ENCODE results near the gene GP1BB. TPM values are rescaled to one million over a fixed set of nuclear protein-coding genes. Genes with fewer than 3 reads are reported as not detected.
"Not testable (repeated sequence)": the region's sequence is repeated elsewhere in the genome, so short reads cannot be mapped to it uniquely, and the experiment has no call there.

Gene GP1BB
- polyA plus RNA-seq (2014; cell fraction: cytosol; rRNA removed), result 17.6 and 17.8 TPM in 2 replicates
- 78.8 and 83.4 TPM in 2 replicates for polyA plus RNA-seq (2014; cell fraction: nucleus; rRNA removed)

GRCh38 chr22:19723232-19723982 lies at the start of gene GP1BB:
Gene GP1BB, plus strand, starts transcription at chr22:19723539. Its CDS starts 31 bp downstream, at chr22:19723570.
- no peak for DNase-seq (ENCODE audit: low spot score)

- DNase-seq (ENCODE audit: low spot score), result no peak
Measured at GRCh38 chr22:19673660-19674059, 49.7 kb upstream of the GP1BB start.

GRCh38 chr22:19674129-19674928 lies 49.0 kb upstream of the GP1BB start:
- DNase-seq (ENCODE audit: low spot score), result no peak

- no peak for DNase-seq (ENCODE audit: low spot score)
Measured at GRCh38 chr22:19674929-19675253, 48.4 kb upstream of the GP1BB start.

- no peak for DNase-seq (ENCODE audit: low spot score)
Measured at GRCh38 chr22:19675428-19675827, 47.9 kb upstream of the GP1BB start.

- DNase-seq (ENCODE audit: low spot score), result not testable (repeated sequence)
Measured at GRCh38 chr22:19676437-19676836, 46.9 kb upstream of the GP1BB start.

- DNase-seq (ENCODE audit: low spot score), result no peak
Measured at GRCh38 chr22:19678949-19679521, 44.3 kb upstream of the GP1BB start.

GRCh38 chr22:19679522-19680101 lies 43.7 kb upstream of the GP1BB start:
- no peak for DNase-seq (ENCODE audit: low spot score)

GRCh38 chr22:19680287-19680881 lies 43.0 kb upstream of the GP1BB start:
- no peak for DNase-seq (ENCODE audit: low spot score)

- no peak for DNase-seq (ENCODE audit: low spot score)
Measured at GRCh38 chr22:19680911-19681862, 42.2 kb upstream of the GP1BB start.

GRCh38 chr22:19681863-19682245 lies 41.5 kb upstream of the GP1BB start:
- no peak for DNase-seq (ENCODE audit: low spot score)

- DNase-seq (ENCODE audit: low spot score), result no peak
Measured at GRCh38 chr22:19686946-19687345, 36.4 kb upstream of the GP1BB start.

- DNase-seq (ENCODE audit: low spot score), result no peak
Measured at GRCh38 chr22:19687561-19688300, 35.6 kb upstream of the GP1BB start.

GRCh38 chr22:19688301-19689290 lies 34.7 kb upstream of the GP1BB start:
- no peak for DNase-seq (ENCODE audit: low spot score)

- no peak for DNase-seq (ENCODE audit: low spot score)
Measured at GRCh38 chr22:19689408-19689807, 33.9 kb upstream of the GP1BB start.

- no peak for DNase-seq (ENCODE audit: low spot score)
Measured at GRCh38 chr22:19691007-19691720, 32.2 kb upstream of the GP1BB start.

- DNase-seq (ENCODE audit: low spot score), result no peak
Measured at GRCh38 chr22:19691721-19692341, 31.5 kb upstream of the GP1BB start.
